Measurements from ENCODE around the gene PTDSS2. TPM values are rescaled to one million over a fixed set of nuclear protein-coding genes. Genes with fewer than 3 reads are reported as not detected.
A peak's percentile ranks its signal among the peaks of the same experiment; 100 is the strongest.

PTDSS2 gene
- polyA plus RNA-seq, 1 experiment = 25.8 TPM

DNA sequence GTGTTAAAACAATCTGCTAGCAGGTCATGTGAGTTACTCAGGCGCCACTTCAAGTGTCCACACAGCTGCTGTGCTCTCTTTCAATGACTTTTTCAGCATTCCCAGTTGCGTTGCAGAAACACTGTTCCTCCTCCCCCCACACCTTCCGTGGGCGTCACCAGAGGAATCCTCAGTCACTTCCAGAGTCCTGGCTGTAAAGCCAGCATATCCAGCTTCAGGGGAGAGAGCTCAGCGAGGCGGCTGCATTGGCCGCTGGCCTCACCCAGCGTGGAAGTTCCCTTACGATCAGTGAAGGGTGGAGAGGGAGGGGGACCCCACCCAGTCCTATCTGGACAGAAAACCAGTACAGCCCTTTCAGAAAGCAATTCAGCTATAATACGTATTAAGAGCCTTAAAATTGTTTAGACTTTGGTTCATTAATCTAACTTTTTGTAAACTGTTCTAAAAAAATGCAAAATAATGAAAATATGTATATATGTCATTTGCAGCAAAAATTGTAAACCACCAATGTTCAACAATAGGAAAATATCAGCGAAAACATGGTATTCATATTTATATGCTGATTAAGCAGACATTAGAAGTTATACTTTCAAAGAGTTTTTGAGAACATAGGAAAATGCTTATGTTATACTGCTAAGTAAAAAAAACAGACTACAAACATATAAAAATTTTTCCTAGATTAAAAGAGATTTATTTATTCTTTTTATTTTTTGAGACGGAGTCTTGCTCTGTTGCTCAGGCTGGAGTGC lies 5.5 kb upstream of the PTDSS2 start:
- TF ChIP-seq, protein P1, sequence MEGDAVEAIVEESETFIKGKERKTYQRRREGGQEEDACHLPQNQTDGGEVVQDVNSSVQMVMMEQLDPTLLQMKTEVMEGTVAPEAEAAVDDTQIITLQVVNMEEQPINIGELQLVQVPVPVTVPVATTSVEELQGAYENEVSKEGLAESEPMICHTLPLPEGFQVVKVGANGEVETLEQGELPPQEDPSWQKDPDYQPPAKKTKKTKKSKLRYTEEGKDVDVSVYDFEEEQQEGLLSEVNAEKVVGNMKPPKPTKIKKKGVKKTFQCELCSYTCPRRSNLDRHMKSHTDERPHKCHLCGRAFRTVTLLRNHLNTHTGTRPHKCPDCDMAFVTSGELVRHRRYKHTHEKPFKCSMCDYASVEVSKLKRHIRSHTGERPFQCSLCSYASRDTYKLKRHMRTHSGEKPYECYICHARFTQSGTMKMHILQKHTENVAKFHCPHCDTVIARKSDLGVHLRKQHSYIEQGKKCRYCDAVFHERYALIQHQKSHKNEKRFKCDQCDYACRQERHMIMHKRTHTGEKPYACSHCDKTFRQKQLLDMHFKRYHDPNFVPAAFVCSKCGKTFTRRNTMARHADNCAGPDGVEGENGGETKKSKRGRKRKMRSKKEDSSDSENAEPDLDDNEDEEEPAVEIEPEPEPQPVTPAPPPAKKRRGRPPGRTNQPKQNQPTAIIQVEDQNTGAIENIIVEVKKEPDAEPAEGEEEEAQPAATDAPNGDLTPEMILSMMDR (IDR thresholded peaks at IDR 0.05; ENCODE audit: insufficient read depth, low read depth, low read length) = no peak
- no peaks in the 10 kb centered on the region for H3K36me3 ChIP-seq (ENCODE audit: control insufficient read depth, insufficient read depth, low read length)
- CTCF ChIA-PET = interaction anchor here (0.6 to 1.4 kb wide), 4 partner anchors 48 to 236 kb away, joined by 3 to 6 read pairs (median 3); no protein-coding TSS in a partner anchor
- no peak overlapping the region for H3K4me3 ChIP-seq (ENCODE audit: low read depth, low read length)
- peak; percentile 1 for DNase-seq (ENCODE audit: low read depth)
- POLR2A ChIA-PET = no interaction called here
- H3K27me3 ChIP-seq (ENCODE audit: control insufficient read depth, insufficient read depth, low read length) = peaks cover 3% of the 10 kb centered on the region

DNA sequence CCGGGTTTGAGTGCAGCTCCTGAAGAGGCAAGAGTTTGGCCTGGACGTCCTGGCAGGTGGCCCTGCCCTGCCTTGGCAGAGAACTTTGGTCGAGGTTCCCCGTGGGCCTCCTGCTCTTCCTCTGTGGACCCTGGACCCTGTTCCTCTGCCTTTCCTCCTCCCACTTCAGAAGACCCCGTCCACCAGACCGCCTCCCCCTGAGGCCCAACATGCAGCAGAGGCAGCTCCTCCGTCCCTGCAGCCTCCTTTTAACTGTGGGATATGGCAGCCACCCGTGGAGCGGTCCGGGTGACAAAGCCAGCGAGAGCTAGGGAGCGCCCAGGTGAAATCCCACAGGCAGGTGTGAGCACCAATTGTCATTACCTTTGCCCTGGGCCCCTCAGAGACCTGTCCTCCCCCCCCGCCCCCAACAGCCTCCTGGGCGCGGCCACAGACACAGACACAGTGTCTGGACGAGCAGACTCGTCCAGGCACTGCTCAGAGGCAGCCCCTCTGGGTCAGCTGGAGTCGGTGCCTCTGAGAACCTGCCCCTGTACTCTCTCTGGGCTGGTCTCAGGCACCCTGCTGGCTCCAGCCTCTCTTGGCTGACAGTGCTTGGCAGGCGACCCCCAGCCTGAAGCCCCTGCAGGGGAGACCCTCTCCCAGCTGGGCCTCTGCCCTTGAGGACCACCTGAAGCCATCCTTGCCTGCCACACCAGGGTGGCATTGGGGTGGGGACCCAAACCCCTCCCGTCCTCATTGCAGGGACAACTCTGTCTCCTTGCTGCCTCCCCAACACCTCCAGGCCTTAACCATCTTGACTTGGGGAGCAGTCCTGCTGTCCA lies 4.1 kb upstream of the PTDSS2 start:
- Histone ChIP-seq H3K4me3 (ENCODE audit: low read depth, low read length) (no peak overlapping the region), H3K36me3 (ENCODE audit: control insufficient read depth, insufficient read depth, low read length) (no peaks in the 10 kb centered on the region), H3K27me3 (ENCODE audit: control insufficient read depth, insufficient read depth, low read length) (peaks cover 3% of the 10 kb centered on the region)
- TF ChIP-seq, protein P1 (IDR thresholded peaks at IDR 0.05; ENCODE audit: insufficient read depth, low read depth, low read length) = no peak
- ChIA-PET CTCF (interaction anchor here (1.3 to 1.5 kb wide), 2 partner anchors 49 to 237 kb away, joined by 3 to 4 read pairs; no protein-coding TSS in a partner anchor), POLR2A (no interaction called here)
- no peak for DNase-seq (ENCODE audit: low read depth)

DNA sequence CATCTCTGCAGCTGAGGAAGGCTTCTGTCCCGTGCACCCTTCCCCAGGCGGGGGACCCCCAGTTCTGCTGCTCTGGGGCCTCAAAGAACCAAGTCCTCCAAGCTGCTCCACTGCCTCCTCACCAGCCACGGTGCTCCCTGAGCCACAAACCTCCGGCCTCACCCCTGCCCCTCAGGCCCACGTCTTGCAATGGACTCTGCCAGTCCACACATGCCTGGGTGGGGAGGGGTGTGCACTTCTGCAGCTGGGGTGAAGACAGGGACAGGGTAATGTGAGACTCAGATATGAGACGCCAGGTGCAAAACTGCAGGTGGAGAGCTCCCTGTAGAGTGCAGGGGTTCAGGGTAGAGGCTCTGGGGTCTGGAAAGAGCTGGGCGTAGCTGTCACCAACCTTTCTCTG lies 3.2 kb upstream of the PTDSS2 start:
- TF ChIP-seq, protein P1 (IDR thresholded peaks at IDR 0.05; ENCODE audit: insufficient read depth, low read depth, low read length) = no peak
- Histone ChIP-seq H3K36me3 (ENCODE audit: control insufficient read depth, insufficient read depth, low read length) (no peaks in the 10 kb centered on the region; the same call in 1 of the 2 replicates), H3K27me3 (ENCODE audit: control insufficient read depth, insufficient read depth, low read length) (peaks cover 3% of the 10 kb centered on the region), H3K4me3 (ENCODE audit: low read depth, low read length) (no peak overlapping the region)
- POLR2A ChIA-PET = no interaction called here
- CTCF ChIA-PET = interaction anchor here (1.5 to 1.9 kb wide), 2 partner anchors 21 to 50 kb away, joined by 4 to 8 read pairs; no protein-coding TSS in a partner anchor
- DNase-seq (ENCODE audit: low read depth) = no peak

DNA sequence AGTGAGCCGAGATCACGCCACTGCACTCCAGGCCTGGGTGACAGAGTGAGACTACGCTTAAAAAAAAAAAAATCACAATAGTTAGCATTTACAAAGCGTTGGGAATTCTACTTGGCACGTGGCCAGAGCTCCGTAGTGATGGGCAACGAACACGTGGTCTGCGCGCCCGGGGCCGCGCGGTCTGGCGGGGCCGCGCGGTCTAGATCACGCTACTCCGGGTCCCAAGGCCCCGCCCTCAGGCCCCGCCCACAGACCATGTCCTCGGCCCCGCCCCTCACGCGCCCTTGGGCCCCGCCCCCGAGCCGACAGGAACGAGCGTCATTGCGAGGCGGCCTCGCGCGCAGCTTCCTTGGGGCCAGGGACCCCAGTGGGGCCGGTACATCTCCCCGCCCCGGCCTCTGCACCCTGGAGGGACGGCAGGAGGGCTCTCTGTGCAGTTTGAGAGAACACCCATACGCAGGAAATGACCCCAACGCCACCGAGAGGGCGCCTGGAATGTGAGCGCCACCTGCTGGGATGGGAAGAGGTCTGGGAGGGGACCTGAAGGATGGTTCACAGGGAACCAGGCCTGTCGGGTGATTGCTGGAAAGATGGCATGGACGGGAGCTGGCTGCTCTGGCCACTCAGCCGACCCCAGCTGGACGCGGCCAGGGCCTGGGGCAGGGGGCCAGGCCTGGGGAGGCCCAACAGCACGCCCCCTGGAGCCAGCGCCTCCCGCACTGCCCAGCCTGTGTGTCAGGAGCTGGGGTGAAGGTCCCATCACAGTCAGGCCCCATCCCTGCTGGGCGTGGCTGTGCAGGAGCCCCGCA lies 2.0 kb upstream of the PTDSS2 start:
- CTCF ChIA-PET = interaction anchor here (0.6 to 4.1 kb wide), 30 partner anchors 8 to 251 kb away, joined by 3 to 18 read pairs (median 4); partner anchors contain the start of genes BET1L, PSMD13, RIC8A and RNH1
- TF ChIP-seq, protein P1 (IDR thresholded peaks at IDR 0.05; ENCODE audit: insufficient read depth, low read depth, low read length) = peak; percentile 94
- peaks cover 3% of the 10 kb centered on the region for H3K27me3 ChIP-seq (ENCODE audit: control insufficient read depth, insufficient read depth, low read length)
- peak; percentile 23 for DNase-seq (ENCODE audit: low read depth)
- POLR2A ChIA-PET = no interaction called here
- peak overlapping the region; percentile 52 for H3K4me3 ChIP-seq (ENCODE audit: low read depth, low read length)
- H3K36me3 ChIP-seq (ENCODE audit: control insufficient read depth, insufficient read depth, low read length) = peaks cover 3% of the 10 kb centered on the region
